GM18526 (cell line): ENCODE measurements around the gene CHST15.

Experiments
- POLR2A ChIP-seq: IDR thresholded peaks from 3 replicates; pipeline ENCODE4 v1.6.1; 2011; ENCODE audit not compliant: insufficient read length; ENCODE audit errors: extremely low read depth

Gene CHST15

DNA sequence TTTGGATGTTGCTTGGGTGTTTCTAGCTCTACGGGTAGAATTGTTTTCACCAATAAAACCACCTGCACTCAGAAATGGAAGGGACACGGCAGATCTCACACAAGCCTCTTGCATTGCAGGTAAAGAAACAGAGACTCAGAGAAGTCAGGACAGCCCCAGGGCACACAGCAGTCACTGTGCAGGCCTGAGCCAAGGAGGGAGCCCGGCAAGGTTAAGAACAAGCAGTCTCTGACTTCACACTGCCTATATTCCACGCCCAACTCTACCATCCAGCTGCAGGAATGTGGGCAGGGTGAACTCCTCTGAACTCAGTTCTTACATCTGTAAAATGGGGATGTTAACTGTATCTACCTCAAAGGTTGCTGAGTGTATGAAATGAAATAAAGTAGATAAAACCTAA is 15.4 kb downstream of the CHST15 start:
- no peak for TF ChIP-seq POLR2A

DNA sequence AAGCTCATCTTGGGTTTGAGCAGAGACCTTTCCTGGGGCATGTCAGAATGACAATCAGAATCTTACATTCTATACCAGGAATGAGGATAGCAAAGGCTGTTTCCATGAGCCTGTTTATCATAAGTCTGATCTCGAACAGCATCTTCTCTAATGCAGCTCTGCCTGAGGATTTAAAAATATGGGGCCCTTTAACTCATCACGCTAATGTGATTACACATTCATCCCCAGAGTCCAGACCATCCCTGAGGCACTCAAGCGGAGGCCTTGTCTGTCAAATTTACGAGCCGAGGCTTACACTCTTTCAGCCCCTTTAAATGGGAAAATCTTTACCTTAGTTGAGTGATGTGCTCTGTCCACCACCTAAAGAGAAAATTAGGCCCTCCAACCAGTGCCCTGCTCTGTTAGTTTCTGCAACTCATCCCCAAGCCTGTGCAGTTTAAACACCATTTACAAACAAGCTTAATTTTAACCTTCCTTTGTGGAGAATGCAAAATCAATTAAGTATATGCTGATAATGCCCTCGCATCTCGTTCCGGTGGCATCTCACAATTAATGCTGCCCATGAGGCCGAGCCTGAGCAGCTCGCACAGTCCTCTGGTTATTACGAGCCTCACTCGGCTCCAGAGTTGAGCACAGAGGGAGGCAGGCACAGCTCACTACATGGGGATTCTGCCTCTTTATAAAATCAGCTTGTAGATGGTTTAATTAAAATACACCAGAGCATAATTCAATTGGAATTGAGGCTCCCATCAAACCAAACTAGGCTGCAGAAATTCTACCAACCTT is 16.0 kb downstream of the CHST15 start:
- no peak for TF ChIP-seq POLR2A

DNA sequence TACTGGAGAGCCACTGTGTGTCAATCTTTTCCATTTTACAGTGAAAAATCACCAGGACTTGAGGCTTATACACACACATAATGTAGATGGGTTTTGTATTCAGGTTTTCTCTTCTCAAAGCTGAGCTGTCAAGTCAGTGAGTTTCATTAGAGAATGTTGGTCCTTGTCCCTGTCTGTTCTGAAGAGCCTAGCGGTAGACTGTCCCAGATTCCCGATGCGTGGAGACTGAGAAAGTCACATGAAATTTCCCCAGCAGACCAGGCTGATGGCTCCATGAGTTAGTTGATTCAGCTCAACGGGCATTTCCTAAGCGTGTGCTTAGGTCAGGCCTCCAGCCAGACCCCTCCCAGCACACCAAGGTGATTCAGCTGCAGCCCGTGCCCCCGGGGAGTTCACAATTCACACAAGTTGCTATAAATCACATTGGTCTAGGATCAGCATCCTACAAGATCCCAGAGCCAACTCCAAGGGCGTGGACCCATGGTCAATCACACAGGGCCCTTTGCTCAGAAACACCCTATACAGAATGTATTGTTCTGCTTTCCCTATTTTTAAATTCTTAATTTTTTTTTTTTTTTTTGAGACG is 17.2 kb downstream of the CHST15 start:
- TF ChIP-seq POLR2A, result no peak

DNA sequence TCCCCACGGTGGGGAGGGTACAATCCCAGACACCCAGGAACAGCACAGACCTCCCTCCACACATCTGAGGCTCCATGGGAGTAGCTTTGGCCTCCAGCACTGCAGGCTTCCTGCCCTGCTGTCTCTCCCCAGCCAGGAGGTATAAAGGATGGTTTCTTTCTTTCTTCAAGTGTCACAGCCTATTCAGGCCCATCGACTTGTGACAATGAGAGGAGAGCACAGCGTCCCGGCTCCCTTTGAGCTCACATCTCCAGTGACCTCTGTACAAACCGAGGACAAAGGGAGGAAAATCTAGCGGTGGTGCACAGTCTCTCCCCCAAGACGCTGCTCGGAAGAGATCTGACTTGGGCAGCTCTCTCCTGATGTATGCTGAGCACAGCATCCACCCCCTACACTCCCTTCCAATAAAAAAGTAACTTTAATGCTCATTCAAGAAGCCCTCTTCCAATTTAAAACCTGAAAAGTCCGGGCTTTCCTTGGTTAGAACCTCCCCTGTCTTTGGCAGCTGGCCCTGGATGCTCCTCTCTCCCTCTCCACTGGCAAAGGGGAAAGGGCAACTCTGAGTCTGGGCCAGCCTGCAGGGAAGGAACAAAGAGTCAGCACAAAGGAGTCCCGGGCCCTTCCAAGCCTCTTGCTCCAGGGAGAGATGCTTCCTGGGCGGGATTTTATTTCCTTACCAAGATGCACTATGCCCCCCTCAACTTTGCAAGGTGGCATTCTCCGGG is 18.0 kb downstream of the CHST15 start:
- TF ChIP-seq POLR2A, result no peak

DNA sequence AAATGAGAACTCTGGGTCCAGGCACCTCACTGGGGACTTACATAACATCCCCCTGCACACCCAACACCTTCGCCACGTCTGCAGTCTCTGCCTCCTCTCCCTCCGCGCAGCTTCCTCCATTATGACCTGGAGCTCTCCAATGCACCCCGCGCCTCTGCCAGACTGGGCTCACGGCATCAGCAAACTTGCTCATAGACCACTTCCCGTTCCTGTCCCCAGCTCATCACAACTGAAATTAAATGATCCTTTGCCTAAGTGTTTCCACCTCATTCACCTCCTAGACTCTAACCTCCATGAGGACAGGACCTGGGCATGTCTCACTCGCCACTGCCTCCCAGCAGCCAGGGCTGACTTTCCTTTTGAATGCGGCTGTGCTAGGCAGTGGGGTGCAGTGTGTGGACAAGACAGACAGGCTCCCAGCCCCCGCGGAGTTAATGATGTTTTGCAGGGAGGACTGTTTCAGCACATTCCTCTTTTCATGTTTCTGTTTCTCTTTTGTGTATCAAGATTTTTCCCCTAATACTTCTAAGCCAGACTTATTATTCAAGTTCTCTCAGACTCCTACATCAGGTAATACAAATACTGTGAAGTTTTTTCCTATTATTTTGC is 18.8 kb downstream of the CHST15 start:
- no peak for TF ChIP-seq POLR2A

DNA sequence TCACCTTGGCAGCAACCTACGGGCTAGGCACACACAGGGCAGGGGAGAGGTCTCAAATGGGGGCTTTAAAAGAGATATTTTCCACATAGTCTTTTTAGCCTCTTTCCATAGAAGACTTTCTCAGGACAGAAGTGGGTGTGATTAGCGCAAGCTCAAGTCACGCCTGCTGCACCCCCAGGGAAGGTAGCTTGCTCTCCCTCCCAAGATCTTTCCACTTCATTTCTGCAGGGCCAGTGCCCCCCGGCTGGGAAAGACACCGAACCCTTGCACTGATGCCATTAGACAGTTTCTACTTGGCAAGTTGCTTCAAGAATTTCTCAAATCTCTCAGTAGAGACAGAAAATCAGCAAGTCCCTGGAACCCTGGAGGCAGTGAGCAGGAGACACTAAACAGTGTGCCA is 19.4 kb downstream of the CHST15 start:
- no peak for TF ChIP-seq POLR2A

DNA sequence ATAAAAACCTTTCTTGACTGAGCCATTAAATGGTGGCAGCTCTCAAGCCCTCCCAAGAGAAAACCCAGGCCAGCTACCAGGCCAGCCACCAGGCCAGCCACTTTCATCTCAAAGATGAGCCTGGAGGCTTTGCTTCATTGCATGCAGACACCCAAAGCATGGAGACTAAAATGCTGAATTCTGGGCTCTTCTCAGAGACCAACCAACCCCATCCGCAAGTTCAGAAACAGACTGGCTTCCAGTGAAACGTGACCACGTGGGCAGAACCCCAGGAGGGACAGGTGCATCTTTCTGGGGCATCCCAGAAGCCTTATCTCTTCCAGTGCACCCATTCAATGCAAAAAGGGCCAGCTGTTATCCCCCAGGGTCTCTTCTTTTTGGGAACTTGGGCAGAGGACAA is 20.9 kb downstream of the CHST15 start:
- no peak for TF ChIP-seq POLR2A

DNA sequence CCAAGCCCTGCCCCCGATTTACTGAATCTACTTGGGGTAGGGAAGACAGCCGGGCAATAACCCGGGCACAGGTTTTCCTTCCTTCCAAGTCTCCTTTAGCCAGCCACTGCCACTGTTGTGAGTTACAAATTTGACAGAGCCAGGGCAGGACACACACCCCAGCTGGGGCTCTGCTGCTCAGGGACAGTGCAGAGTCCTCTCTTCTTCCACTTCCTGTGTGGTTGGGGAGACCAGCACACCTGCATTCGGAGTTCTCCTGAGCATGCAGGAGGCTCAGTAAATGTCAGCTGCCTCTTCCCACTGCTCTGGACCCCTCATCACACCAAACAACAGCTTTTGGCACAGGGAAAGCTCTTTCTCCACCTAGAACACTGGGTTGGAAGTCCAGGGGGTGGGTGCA is 21.3 kb downstream of the CHST15 start:
- TF ChIP-seq POLR2A, result no peak

DNA sequence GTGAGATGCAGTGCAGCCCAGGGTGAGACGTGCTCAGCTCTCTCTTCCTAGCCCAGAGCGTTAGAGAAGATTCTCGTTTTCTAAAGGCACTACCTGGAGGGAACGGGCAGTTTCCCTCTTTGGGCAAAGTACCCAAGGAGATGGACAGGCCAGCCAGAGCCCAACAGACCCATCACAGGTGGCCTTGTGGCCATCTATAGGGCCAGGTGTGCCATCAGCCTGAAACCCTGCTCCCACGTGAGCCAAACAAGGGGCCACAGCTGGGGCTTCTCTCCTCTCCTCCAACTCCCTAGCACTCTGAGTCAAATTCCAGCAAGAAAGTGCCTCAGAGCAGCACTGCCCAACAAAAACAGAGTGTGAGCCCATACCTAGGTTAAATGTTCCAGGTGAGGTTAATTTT is 22.3 kb downstream of the CHST15 start:
- no peak for TF ChIP-seq POLR2A

DNA sequence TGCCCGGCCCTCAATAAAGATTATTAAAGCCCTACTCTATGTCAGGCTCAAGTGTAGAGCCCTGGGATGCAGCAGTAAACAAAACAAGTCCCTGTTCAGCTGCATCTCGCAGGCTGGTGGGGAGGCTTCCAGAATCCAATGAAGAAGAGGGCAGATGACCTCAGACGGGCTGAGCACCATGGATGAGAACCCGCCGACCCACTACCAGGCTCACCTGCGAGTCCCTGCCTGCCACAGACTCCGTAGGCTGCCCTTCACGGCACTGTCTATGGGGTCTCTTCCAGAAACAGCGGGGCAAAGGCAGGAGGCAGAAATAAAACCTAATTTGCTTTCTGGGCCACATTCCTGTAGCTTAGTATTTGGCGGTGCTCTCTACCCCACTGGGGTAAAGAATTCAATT is 22.7 kb downstream of the CHST15 start:
- no peak for TF ChIP-seq POLR2A

DNA sequence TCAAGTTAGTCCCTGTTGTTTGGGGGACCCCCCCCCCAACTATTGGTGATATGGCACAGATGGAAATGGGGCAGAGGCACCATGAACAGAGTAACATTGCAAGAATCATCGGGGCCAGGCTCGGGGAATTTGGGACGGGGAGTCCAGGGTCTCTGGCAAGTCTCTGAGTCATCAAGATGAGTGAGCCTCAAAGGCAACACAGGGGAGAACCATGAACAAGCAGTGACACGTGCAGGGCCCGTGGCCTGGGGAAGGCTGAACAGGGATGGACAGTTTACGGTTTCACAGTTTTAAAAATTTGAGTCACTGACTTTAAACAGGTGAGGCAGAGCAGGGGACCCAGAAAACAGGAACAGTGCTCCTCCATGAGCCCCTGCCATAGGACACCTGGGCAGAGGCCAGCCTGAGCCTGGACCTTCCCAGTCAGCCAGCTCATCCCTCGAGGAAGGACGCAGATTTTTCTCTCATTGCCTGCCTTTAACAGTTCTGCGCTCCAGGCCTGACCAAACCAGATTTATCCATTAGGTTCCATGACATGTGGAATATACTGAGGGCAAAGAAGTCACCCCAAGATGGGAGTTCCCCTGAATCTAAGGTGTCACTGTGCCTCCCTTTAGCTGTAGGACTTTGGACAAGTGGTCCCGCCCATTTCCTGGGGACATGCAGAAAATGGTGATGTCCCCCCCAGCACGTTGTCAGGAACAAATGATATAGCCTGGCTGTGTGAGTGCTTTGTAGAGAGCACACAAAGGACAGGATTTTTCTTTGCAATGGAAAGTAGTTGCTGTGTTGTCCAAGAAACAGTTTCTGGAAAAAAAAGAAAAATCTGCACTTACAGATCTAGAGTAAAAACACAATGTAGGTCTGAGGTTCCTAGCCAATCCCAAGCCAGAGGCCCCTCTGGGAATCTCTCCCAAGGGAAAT is 23.8 kb downstream of the CHST15 start:
- TF ChIP-seq POLR2A, result no peak

DNA sequence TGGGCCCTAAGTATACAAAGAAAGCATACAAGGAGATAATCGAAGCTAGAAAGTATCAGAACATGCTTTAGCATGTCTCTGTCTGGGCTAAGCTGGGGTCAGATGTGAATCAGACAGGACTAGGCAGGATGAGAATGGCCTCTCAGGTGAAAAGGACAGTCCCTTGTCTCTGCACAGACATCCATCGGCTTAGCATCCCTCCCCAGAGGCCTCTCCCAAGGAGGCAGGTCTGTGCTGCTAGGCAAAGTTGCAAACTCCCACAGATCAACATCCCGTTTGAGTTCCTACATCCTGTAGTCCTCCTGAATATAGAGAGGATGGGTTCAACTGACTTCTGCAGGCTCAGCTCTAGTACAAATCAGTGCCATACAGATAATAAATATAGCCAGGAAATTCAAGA is 24.5 kb downstream of the CHST15 start:
- TF ChIP-seq POLR2A, result no peak

DNA sequence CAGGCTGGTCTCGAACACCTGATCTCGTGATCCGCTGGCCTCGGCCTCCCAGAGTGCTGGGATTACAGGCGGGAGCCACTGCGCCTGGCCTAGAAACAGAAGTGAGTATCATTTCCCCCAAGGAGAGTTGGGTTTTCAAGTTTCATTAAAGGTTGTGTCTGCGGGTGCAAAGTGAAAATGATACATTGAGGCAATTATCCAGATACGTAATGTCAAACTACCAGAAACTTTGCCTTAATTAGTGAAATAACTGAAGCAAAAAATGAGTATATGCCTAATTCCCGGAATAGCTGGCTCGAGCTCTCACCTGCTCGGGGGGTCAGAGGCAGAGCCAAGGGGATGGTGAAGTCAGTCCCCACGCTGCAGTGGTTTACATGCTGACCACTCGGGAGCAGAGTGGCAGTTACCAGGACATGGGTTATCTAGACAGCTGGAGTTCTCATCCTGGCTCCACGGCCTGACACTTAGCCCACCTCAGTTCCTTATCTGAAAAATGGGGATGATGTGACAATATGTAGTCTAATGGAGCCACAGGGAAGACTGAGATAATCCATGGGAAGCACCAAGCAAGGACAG is 25.5 kb downstream of the CHST15 start:
- no peak for TF ChIP-seq POLR2A

DNA sequence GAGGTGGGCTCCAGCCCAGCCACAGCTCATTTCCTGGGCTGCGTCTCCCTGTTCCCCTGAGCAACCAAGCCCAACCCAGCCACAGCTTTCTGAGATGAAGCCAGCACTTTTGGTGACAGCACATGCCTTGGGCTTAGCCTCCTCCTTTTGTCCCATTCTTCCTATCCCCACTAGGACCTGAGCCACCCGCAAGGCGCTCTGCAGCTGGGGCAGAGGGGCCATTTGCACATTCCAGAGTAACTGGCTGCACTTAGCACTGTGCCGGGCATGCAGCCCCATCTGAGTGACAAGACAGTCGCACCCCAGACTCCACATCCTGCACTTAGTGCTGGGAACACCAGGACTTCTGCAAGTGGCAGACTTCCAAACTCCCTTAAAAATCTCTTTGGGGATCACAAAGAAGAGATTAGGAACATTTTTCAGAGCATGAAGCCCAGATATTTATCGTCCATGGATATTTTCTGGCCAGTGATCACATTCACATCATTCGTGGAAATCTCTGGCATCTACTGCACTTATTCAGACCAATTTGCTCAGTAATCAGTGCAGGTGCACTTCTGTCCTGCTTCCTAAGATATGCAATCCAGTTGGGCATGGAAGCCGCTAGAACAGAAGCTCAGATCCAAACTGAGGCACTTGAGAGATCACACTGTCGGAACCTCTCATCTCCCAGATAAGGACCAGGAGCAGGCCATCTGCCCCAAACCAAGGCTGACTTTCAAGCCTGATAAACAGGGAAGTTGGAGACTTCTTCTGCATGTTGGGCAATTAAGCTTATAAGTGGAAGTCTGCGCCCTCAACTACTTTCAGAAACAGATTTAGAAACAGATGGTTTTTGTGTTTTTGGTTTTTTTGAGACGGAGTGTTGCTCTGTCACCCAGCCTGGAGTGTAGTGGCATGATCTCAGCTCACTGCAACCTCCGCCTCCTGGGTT is 26.4 kb downstream of the CHST15 start:
- no peak for TF ChIP-seq POLR2A

DNA sequence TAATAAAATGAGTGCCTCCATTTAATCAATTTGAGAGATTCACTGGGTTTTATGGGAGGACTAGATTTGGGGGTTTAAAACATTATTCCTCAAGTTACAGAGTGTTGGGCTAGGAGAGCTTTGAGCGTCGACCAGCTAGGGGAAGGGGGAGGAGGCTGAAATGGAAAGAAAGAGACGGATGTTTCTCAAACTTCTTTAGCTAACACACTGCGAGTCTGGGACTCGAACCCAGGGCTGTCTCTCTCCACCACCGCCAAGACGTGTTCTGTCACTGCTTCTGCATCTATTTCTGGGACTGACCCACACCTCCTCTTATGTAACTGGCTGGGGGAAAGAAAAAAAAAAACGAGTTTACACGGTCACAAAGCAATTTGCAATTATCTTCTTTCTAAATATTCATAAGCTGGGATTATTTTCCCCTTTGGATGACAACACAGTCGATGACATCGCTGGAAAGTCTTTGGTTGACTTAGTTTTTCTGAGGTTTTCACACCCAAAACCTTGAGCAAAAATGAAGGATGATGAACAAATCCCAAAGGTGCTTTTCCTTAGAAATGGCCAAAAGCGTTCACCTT is 27.2 kb downstream of the CHST15 start:
- no peak for TF ChIP-seq POLR2A
